HEK293 (cell line): ENCODE results near the gene PGAP1.

Source experiments
- CTCF ChIA-PET: fragments of 350-600 bp; formaldehyde crosslinking; extraction: SDS; loops from one replicate; lab custom pipeline; 2021; ENCODE audit warnings: antibody characterized with exemption; lab: Yijun Ruan, JAX
- POLR2A ChIA-PET: fragments of 300-600 bp; formaldehyde crosslinking; extraction: SDS; loops from one replicate; lab custom pipeline; 2020; ENCODE audit warnings: antibody characterized with exemption, inconsistent platforms; lab: Yijun Ruan, JAX
- H3K27ac ChIP-seq: fragments of 200-500 bp; sonication (Bioruptor generic); 2 replicates; pipeline ENCODE4 v1.5.1; 2014; ENCODE audit warnings: low read depth, low read length, control low read depth, inconsistent platforms; ENCODE audit errors: extremely low read depth
- H3K36me3 ChIP-seq, 2 experiments: fragments of 200-500 bp in 1 of 2; sonication (Bioruptor generic) in 1 of 2; 1 replicate in 1 of 2; 2 replicates in 1 of 2; pipeline ENCODE4 v1.5.1; 2014 to 2017; ENCODE audit warnings: inconsistent platforms in 2 of 2, low read length in 2 of 2; ENCODE audit not compliant: control insufficient read depth in 2 of 2, insufficient read depth in 1 of 2
- H3K4me1 ChIP-seq: fragments of 200-500 bp; sonication (Bioruptor generic); 2 replicates; pipeline ENCODE4 v1.5.1; 2014; ENCODE audit warnings: mild to moderate bottlenecking, low read length, inconsistent platforms; ENCODE audit not compliant: control insufficient read depth, insufficient read depth
- H3K4me3 ChIP-seq: 2 replicates; pipeline ENCODE4 v1.5.1; 2011; ENCODE audit warnings: low read depth, mild to moderate bottlenecking, control low read depth, low read length, moderate library complexity
- H3K9me3 ChIP-seq: fragments of 200-500 bp; sonication (Bioruptor generic); 2 replicates; pipeline ENCODE4 v1.5.1; 2014; ENCODE audit warnings: low read depth, low read length, inconsistent platforms; ENCODE audit not compliant: control insufficient read depth, insufficient read depth
- EGR2 ChIP-seq: fragments of 450-650 bp; formaldehyde crosslinking; IDR thresholded peaks from 2 replicates; pipeline ENCODE4 v1.5.1; 2016; ENCODE audit warnings: low read depth, missing biosample characterization, missing genetic modification characterization
- GLIS1 ChIP-seq: fragments of 450-650 bp; formaldehyde crosslinking; IDR thresholded peaks from 2 replicates; pipeline ENCODE4 v1.5.1; 2016; ENCODE audit warnings: missing biosample characterization, missing genetic modification characterization
- SCRT2 ChIP-seq: fragments of 450-650 bp; formaldehyde crosslinking; IDR thresholded peaks from 2 replicates; pipeline ENCODE4 v1.5.1; 2016; ENCODE audit warnings: missing biosample characterization, missing genetic modification characterization
- ZBTB8A ChIP-seq: fragments of 450-650 bp; formaldehyde crosslinking; IDR thresholded peaks from 2 replicates; pipeline ENCODE4 v1.5.1; 2016; ENCODE audit warnings: missing biosample characterization, missing genetic modification characterization
- ZIC2 ChIP-seq: fragments of 450-650 bp; formaldehyde crosslinking; IDR thresholded peaks from 2 replicates; pipeline ENCODE4 v1.5.1; 2016; ENCODE audit warnings: missing biosample characterization, missing genetic modification characterization
- ZNF132 ChIP-seq: fragments of 450-650 bp; formaldehyde crosslinking; IDR thresholded peaks from 2 replicates; pipeline ENCODE4 v1.5.1; 2017; ENCODE audit warnings: missing biosample characterization, missing genetic modification characterization, borderline replicate concordance
- ZNF211 ChIP-seq: fragments of 450-650 bp; formaldehyde crosslinking; IDR thresholded peaks from 2 replicates; pipeline ENCODE4 v1.5.1; 2016; ENCODE audit warnings: low read depth, missing biosample characterization, missing genetic modification characterization
- ZNF324 ChIP-seq: fragments of 450-650 bp; formaldehyde crosslinking; IDR thresholded peaks from 2 replicates; pipeline ENCODE4 v1.5.1; 2016; ENCODE audit warnings: missing biosample characterization, missing genetic modification characterization
- ZNF335 ChIP-seq: fragments of 450-650 bp; formaldehyde crosslinking; conservative IDR thresholded peaks from 2 replicates; pipeline ENCODE4 v1.5.1; 2016; ENCODE audit warnings: missing biosample characterization, missing genetic modification characterization
- ZNF354C ChIP-seq: fragments of 450-650 bp; formaldehyde crosslinking; IDR thresholded peaks from 2 replicates; pipeline ENCODE4 v1.5.1; 2016; ENCODE audit warnings: missing biosample characterization, missing genetic modification characterization, low read depth, borderline replicate concordance
- ZNF423 ChIP-seq: fragments of 450-650 bp; formaldehyde crosslinking; IDR thresholded peaks from 2 replicates; pipeline ENCODE4 v1.5.1; 2016; ENCODE audit warnings: missing biosample characterization, missing genetic modification characterization
- ZNF549 ChIP-seq: fragments of 450-650 bp; IDR thresholded peaks from 2 replicates; pipeline ENCODE4 v1.5.1; 2018; ENCODE audit warnings: missing biosample characterization, missing genetic modification characterization, mild to moderate bottlenecking, inconsistent platforms, moderate library complexity
- ZNF555 ChIP-seq: fragments of 450-650 bp; formaldehyde crosslinking; conservative IDR thresholded peaks from 2 replicates; pipeline ENCODE4 v1.5.1; 2017; ENCODE audit warnings: missing biosample characterization, mild to moderate bottlenecking, missing genetic modification characterization, inconsistent platforms
- ZXDB ChIP-seq: fragments of 450-650 bp; formaldehyde crosslinking; IDR thresholded peaks from 2 replicates; pipeline ENCODE4 v1.5.1; 2016; ENCODE audit warnings: missing biosample characterization, missing genetic modification characterization
- TF ChIP-seq, protein P1 (sequence below): fragments of 450-650 bp; formaldehyde crosslinking; IDR thresholded peaks from 2 replicates; pipeline ENCODE4 v1.5.1; 2016; ENCODE audit warnings: missing biosample characterization, missing genetic modification characterization
- TF ChIP-seq, protein P2 (sequence below): fragments of 450-650 bp; formaldehyde crosslinking; IDR thresholded peaks from 2 replicates; pipeline ENCODE4 v1.5.1; 2016; ENCODE audit warnings: missing biosample characterization, missing genetic modification characterization

Gene PGAP1

DNA sequence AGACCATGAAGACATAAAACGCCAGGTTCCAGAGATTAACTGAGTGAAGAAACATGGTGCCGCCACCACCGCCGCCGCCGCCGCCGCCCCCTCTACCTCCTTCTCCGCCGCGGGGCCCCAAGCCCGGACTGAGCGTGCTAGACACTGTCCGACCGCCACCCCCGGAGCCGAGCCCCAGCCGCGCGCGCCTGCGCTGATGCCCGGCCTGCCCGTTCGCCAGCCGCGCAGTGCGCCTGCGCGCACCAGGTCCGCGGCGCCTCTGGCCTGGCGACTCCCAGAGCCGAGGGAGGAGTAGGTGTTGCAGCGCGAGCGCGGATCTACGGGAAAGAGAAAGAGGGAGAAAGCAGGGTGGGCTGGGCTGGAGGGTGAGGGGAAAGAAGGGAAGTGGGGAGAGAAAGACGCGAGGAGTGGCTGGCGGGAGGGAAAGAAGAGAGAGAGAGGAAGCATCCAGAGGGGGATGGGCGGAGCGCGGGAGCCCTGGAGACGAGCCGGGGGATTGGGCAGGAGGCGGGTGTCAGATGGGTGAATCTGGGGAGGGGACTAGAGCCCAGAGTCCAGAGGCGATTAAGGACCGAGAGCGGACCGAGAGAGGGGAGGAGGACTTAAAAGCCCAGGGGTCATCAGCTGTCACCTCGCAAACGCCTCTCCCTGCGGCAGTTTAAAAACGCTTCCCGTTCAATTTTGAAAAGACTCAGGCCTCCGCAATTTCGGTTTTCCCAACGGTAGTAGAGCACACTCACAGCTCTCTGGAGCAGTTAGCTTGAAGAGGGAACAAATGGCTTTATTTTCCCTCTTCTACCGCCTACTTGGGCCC lies at the start of gene PGAP1 (continued):
- TF ChIP-seq, protein P1, sequence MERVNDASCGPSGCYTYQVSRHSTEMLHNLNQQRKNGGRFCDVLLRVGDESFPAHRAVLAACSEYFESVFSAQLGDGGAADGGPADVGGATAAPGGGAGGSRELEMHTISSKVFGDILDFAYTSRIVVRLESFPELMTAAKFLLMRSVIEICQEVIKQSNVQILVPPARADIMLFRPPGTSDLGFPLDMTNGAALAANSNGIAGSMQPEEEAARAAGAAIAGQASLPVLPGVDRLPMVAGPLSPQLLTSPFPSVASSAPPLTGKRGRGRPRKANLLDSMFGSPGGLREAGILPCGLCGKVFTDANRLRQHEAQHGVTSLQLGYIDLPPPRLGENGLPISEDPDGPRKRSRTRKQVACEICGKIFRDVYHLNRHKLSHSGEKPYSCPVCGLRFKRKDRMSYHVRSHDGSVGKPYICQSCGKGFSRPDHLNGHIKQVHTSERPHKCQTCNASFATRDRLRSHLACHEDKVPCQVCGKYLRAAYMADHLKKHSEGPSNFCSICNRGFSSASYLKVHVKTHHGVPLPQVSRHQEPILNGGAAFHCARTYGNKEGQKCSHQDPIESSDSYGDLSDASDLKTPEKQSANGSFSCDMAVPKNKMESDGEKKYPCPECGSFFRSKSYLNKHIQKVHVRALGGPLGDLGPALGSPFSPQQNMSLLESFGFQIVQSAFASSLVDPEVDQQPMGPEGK: peak; percentile 96
- TF ChIP-seq ZNF132 (tag by site-specific recombination) (no peak), ZBTB8A (tag by site-specific recombination) (peak; percentile 37; the same call in 1 of the 2 replicates), ZNF324 (peak; percentile 81), ZNF549 (tag by site-specific recombination) (no peak)
- TF ChIP-seq, all 188 proteins: peak for 67

DNA sequence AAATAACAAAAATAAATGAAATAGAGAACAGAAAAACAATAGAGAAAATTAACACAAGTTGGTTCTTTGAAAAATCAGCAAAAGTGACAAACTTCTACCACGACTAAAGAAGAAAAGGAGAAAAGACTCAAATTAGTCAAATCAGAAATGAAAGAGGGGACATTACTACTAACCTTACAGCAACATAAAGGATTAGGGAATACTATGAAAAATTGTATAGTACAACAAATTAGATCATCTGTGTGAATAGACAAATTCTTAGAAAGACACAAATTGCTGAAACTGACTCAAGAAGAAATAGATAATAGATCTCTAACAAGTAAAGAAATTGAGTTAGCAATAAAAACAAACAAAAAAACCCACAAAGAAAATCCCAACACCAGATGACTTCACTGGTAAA lies 48.5 kb upstream of the PGAP1 start:
- no peaks in the 10 kb centered on the region for H3K36me3 ChIP-seq
- ChIA-PET CTCF (no interaction called here), POLR2A (no interaction called here)
- no peak for TF ChIP-seq ZNF335 (tag by site-specific recombination)
- TF ChIP-seq ZNF555 (tag by site-specific recombination): no peak
- TF ChIP-seq ZNF423 (tag by site-specific recombination): no peak
- TF ChIP-seq ZNF354C (tag by site-specific recombination): no peak
- no peak for TF ChIP-seq EGR2
- no peak for TF ChIP-seq ZXDB (tag by site-specific recombination)
- TF ChIP-seq, protein P2, sequence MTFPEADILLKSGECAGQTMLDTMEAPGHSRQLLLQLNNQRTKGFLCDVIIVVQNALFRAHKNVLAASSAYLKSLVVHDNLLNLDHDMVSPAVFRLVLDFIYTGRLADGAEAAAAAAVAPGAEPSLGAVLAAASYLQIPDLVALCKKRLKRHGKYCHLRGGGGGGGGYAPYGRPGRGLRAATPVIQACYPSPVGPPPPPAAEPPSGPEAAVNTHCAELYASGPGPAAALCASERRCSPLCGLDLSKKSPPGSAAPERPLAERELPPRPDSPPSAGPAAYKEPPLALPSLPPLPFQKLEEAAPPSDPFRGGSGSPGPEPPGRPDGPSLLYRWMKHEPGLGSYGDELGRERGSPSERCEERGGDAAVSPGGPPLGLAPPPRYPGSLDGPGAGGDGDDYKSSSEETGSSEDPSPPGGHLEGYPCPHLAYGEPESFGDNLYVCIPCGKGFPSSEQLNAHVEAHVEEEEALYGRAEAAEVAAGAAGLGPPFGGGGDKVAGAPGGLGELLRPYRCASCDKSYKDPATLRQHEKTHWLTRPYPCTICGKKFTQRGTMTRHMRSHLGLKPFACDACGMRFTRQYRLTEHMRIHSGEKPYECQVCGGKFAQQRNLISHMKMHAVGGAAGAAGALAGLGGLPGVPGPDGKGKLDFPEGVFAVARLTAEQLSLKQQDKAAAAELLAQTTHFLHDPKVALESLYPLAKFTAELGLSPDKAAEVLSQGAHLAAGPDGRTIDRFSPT: no peak
- H3K9me3 ChIP-seq: no peaks in the 10 kb centered on the region
- H3K4me3 ChIP-seq: no peak overlapping the region
- no peak overlapping the region for H3K27ac ChIP-seq
- H3K4me1 ChIP-seq: no peaks in the 10 kb centered on the region; the same call in 1 of the 2 replicates

DNA sequence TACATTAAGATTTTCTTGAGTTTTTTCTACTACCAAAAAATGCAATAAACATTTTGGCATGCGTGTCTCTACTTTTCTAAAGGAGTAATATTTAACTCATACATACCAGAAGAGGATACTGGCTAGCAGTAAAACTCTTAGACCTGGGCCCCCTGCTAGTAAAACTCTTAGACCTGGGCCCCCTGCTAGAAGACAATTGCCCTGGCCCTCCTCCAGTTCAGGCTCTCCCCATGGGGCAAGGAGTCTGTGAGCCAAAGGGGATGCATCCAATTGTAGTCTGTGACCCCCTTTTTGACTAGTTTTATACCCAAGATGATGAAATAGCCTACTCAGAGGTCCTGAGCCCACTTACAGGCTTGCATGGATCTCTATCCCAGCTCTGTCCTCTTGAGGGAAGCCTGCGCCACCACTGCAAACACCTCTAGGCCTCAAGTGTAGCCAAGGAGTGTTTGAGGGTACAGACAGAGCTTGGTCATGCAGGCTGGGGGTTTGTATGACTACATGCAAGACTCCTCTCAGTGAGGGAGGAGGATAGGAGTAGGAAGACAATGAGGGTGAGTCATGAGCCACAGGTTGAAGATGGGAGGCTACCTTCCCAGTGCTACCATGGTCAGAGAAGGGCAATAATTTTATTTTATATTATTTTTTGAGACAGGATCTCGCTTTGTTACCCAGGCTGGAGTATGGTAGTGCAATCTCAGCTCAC lies 45.2 kb upstream of the PGAP1 start:
- Histone ChIP-seq H3K9me3 (no peaks in the 10 kb centered on the region), H3K4me1 (peaks cover 2% of the 10 kb centered on the region; the same call in 1 of the 2 replicates), H3K4me3 (no peak overlapping the region)
- TF ChIP-seq ZNF211 (tag by site-specific recombination): no peak
- peak; percentile 38; the same call in 1 of the 2 replicates for TF ChIP-seq ZIC2 (tag by site-specific recombination)
- peak; percentile 40 for TF ChIP-seq GLIS1 (tag by site-specific recombination)
- peak; percentile 38 for TF ChIP-seq SCRT2 (tag by site-specific recombination)
- TF ChIP-seq, all 188 proteins: peak for 3
- POLR2A ChIA-PET: no interaction called here
- Histone ChIP-seq H3K36me3 (no peaks in the 10 kb centered on the region), H3K27ac (no peak overlapping the region)
- CTCF ChIA-PET: no interaction called here
